GM23338 (cell line): ENCODE measurements around the gene RNF19B. TPM values are rescaled to one million over a fixed set of nuclear protein-coding genes. Genes with fewer than 3 reads are reported as not detected.

Experiments
- ATAC-seq: fragments of 200-7000 bp; cut with Tn5 transposase; 3 replicates; pipeline ENCODE4 v1.9.1; 2020
- DNase-seq: peaks from one replicate; pipeline ENCODE4 v3.0.0-alpha.2; 2015; ENCODE audit warnings: low spot score
- H2AFZ ChIP-seq: fragments of 200-600 bp; sonication (generic); 2 replicates; pipeline ENCODE4 v1.8.0; 2016; ENCODE audit warnings: antibody characterized with exemption, mild to moderate bottlenecking, moderate library complexity
- H3F3A ChIP-seq: fragments of 200-600 bp; sonication (generic); replicated peaks from 2 replicates; pipeline ENCODE4 v1.8.0; 2017; ENCODE audit warnings: antibody characterized with exemption, mixed run types, low read depth
- H3K27ac ChIP-seq: fragments of 200-600 bp; sonication (generic); 2 replicates; pipeline ENCODE4 v1.6.1; 2016; ENCODE audit warnings: low read depth
- H3K27me3 ChIP-seq: fragments of 200-600 bp; sonication (generic); 2 replicates; pipeline ENCODE4 v1.8.0; 2016; ENCODE audit warnings: mild to moderate bottlenecking, mixed run types, moderate library complexity; ENCODE audit not compliant: insufficient read depth
- H3K36me3 ChIP-seq: fragments of 200-600 bp; sonication (generic); 2 replicates; pipeline ENCODE4 v1.8.0; 2016; ENCODE audit warnings: mild to moderate bottlenecking; ENCODE audit not compliant: insufficient read depth
- H3K4me1 ChIP-seq: fragments of 200-600 bp; sonication (generic); 2 replicates; pipeline ENCODE4 v1.8.0; 2016; ENCODE audit warnings: mild to moderate bottlenecking, moderate library complexity; ENCODE audit not compliant: insufficient read depth
- H3K4me2 ChIP-seq: fragments of 200-600 bp; sonication (generic); 2 replicates; pipeline ENCODE4 v1.7.1; 2017; ENCODE audit warnings: mixed run types
- H3K4me3 ChIP-seq: fragments of 200-600 bp; sonication (generic); 2 replicates; pipeline ENCODE4 v1.6.1; 2016; ENCODE audit warnings: mixed run types
- H3K79me2 ChIP-seq: fragments of 200-600 bp; sonication (generic); replicated peaks from 2 replicates; pipeline ENCODE4 v1.8.0; 2017; ENCODE audit warnings: mild to moderate bottlenecking; ENCODE audit not compliant: insufficient read depth
- H3K9me2 ChIP-seq: fragments of 200-600 bp; sonication (generic); 2 replicates; pipeline ENCODE4 v1.8.0; 2017; ENCODE audit not compliant: insufficient read depth
- H4K20me1 ChIP-seq: fragments of 200-600 bp; sonication (generic); replicated peaks from 2 replicates; pipeline ENCODE4 v1.8.0; 2017; ENCODE audit warnings: mild to moderate bottlenecking; ENCODE audit not compliant: insufficient read depth
- H3K27ac Mint-ChIP-seq: 2 replicates; pipeline ENCODE4 v1.8.0; 2020; ENCODE audit warnings: inconsistent platforms, mild to moderate bottlenecking, moderate library complexity, mixed read lengths
- H3K27me3 Mint-ChIP-seq: 3 replicates; pipeline ENCODE4 v1.8.0; 2022; ENCODE audit warnings: low read depth, mild to moderate bottlenecking, moderate library complexity, mixed read lengths, inconsistent platforms; ENCODE audit not compliant: insufficient read depth, poor library complexity
- H3K36me3 Mint-ChIP-seq: 3 replicates; pipeline ENCODE4 v1.8.0; 2021; ENCODE audit warnings: low read depth, mild to moderate bottlenecking, inconsistent platforms, moderate library complexity, mixed read lengths
- H3K4me1 Mint-ChIP-seq: 3 replicates; pipeline ENCODE4 v1.8.0; 2020; ENCODE audit warnings: mild to moderate bottlenecking, inconsistent platforms, mixed read lengths
- H3K4me3 Mint-ChIP-seq: 3 replicates; pipeline ENCODE4 v1.8.0; 2021; ENCODE audit warnings: moderate library complexity, mild to moderate bottlenecking, inconsistent platforms, mixed read lengths
- H3K9me3 Mint-ChIP-seq: 3 replicates; pipeline ENCODE4 v1.8.0; 2020; ENCODE audit warnings: moderate library complexity, mild to moderate bottlenecking, inconsistent platforms, mixed read lengths
- CREB1 ChIP-seq: fragments of 250-450 bp; sonication (Bioruptor Pico); IDR thresholded peaks from 2 replicates; pipeline ENCODE4 v1.5.0; 2020; ENCODE audit warnings: low read depth, mild to moderate bottlenecking, moderate library complexity
- CTCF ChIP-seq, 2 experiments: fragments of 200-600 bp in 1 of 2; sonication (generic) in 1 of 2; conservative IDR thresholded peaks; 2 replicates each; pipeline versions ENCODE4 v1.5.1 to v1.6.1; 2016 to 2017; ENCODE audit warnings: antibody characterized with exemption in 2 of 2, low read depth in 2 of 2, mild to moderate bottlenecking in 2 of 2, moderate library complexity in 1 of 2
- ZNF114 ChIP-seq: fragments of 250-450 bp; sonication (Bioruptor Pico); IDR thresholded peaks from 2 replicates; pipeline ENCODE4 v1.5.0; 2020; ENCODE audit warnings: mild to moderate bottlenecking, moderate library complexity
- ZNF331 ChIP-seq: fragments of 250-450 bp; sonication (Bioruptor Pico); IDR thresholded peaks from 2 replicates; pipeline ENCODE4 v1.5.0; 2020; ENCODE audit warnings: low read depth, mild to moderate bottlenecking, moderate library complexity
- polyA plus RNA-seq: library from polyadenylated mRNA; unstranded; fragments of >200 nt; fragmentation: Nextera tagmentation; extraction: Ambion mirVana; gene quantifications from 2 replicates; pipeline ENCODE4 v1.2.1, GENCODE V29; 2016
- total RNA-seq: library from RNA; depleted of rRNA; stranded (reverse); fragments of >200 nt; shearing (Covaris generic); gene quantifications from 2 replicates; pipeline ENCODE4 v1.2.3, GENCODE V29; 2014

RNF19B gene
- total and polyA plus RNA-seq, 2 experiments from 2014 or later: 2.9 to 11.9 TPM

- Histone ChIP-seq H3K4me2 (no peak overlapping the region), H3K27me3 (no peaks in the 10 kb centered on the region), H3K36me3 (peaks cover 41% of the 10 kb centered on the region), H3K9me2 (no peaks in the 10 kb centered on the region; the same call in 1 of the 2 replicates), H3K4me3 (no peak overlapping the region), H2AFZ (no peak overlapping the region), H4K20me1 (peaks cover 24% of the 10 kb centered on the region; the same call in 1 of the 2 replicates), H3K4me1 (peaks cover 4% of the 10 kb centered on the region), H3K27ac (no peak overlapping the region), H3K79me2 (no peaks in the 10 kb centered on the region), H3F3A (0 out of 2 replicates have a peak, but pooled peaks cover 3% of the 10 kb centered on the region)
- Mint-ChIP-seq H3K27me3 (no peaks in the 10 kb centered on the region), H3K4me1 (peaks cover 23% of the 10 kb centered on the region), H3K27ac (no peak overlapping the region), H3K36me3 (peaks cover 47% of the 10 kb centered on the region), H3K9me3 (no peaks in the 10 kb centered on the region; the same call in 2 of the 3 replicates), H3K4me3 (no peak overlapping the region)
- no peak for DNase-seq
- TF ChIP-seq ZNF114 (CRISPR knock-in tag): no peak
- no peak for ATAC-seq
Observed at GRCh38 chr1:33008051-33008914, 43.7 kb upstream of the RNF19B start.

GRCh38 chr1:33007190-33008050, 42.8 kb upstream of the RNF19B start:
- no peaks in the 10 kb centered on the region for H3K79me2 ChIP-seq
- no peak overlapping the region for H3K4me3 ChIP-seq
- no peak overlapping the region for H3K27ac ChIP-seq
- no peaks in the 10 kb centered on the region for H3K27me3 ChIP-seq
- H3K4me3 Mint-ChIP-seq: no peak overlapping the region
- H3K27me3 Mint-ChIP-seq: no peaks in the 10 kb centered on the region
- H3K4me1 ChIP-seq: peaks cover 9% of the 10 kb centered on the region
- no peaks in the 10 kb centered on the region; the same call in 1 of the 2 replicates for H3K9me2 ChIP-seq
- no peak overlapping the region for H2AFZ ChIP-seq
- H3K36me3 ChIP-seq: peaks cover 32% of the 10 kb centered on the region
- peak; percentile 65 for ATAC-seq
- peak in 1 of 2 experiments; percentile 35; a peak in 3 of 4 replicates for TF ChIP-seq CTCF (conservative IDR thresholded peaks at IDR 0.05; ENCODE audit: low read depth in 2 of 2)
- TF ChIP-seq CREB1: no peak
- H3K36me3 Mint-ChIP-seq: peaks cover 38% of the 10 kb centered on the region
- peak; percentile 21 for DNase-seq
- H3K9me3 Mint-ChIP-seq: no peaks in the 10 kb centered on the region; the same call in 2 of the 3 replicates
- H3K27ac Mint-ChIP-seq: no peak overlapping the region
- H4K20me1 ChIP-seq: peaks cover 24% of the 10 kb centered on the region; the same call in 1 of the 2 replicates
- H3K4me2 ChIP-seq: no peak overlapping the region
- peaks cover 29% of the 10 kb centered on the region for H3K4me1 Mint-ChIP-seq
- no peaks in the 10 kb centered on the region for H3F3A ChIP-seq

GRCh38 chr1:33005838-33006421, 41.3 kb upstream of the RNF19B start:
- ATAC-seq (peak; percentile 60), DNase-seq (peak; percentile 29)
- Mint-ChIP-seq H3K27ac (no peak overlapping the region), H3K4me1 (peaks cover 34% of the 10 kb centered on the region), H3K4me3 (no peak overlapping the region), H3K9me3 (no peaks in the 10 kb centered on the region; the same call in 2 of the 3 replicates), H3K36me3 (peaks cover 24% of the 10 kb centered on the region), H3K27me3 (no peaks in the 10 kb centered on the region)
- H3K4me2 ChIP-seq: no peak overlapping the region
- no peak overlapping the region for H3K4me3 ChIP-seq
- peaks cover 9% of the 10 kb centered on the region for H3K4me1 ChIP-seq
- no peaks in the 10 kb centered on the region; the same call in 1 of the 2 replicates for H3F3A ChIP-seq
- H4K20me1 ChIP-seq: peaks cover 24% of the 10 kb centered on the region; the same call in 1 of the 2 replicates
- H3K36me3 ChIP-seq: peaks cover 18% of the 10 kb centered on the region
- no peaks in the 10 kb centered on the region; the same call in 1 of the 2 replicates for H3K9me2 ChIP-seq
- no peak overlapping the region for H3K27ac ChIP-seq
- TF ChIP-seq CTCF (conservative IDR thresholded peaks at IDR 0.05; ENCODE audit: low read depth in 2 of 2) (peak; percentile 15 to 29; a peak in 1 of 4 replicates), ZNF331 (CRISPR knock-in tag) (no peak)
- H3K27me3 ChIP-seq: no peaks in the 10 kb centered on the region
- H2AFZ ChIP-seq: no peak overlapping the region
- no peaks in the 10 kb centered on the region for H3K79me2 ChIP-seq
